Activated CD4-positive, alpha-beta memory T cell treated with anti-CD3 and anti-CD28 coated beads for 36 hours (primary cell): ENCODE data around the gene SLC6A15. TPM values are rescaled to one million over a fixed set of nuclear protein-coding genes. Genes with fewer than 3 reads are reported as not detected.

Experiments used
- CTCF ChIA-PET: fragments of 350-600 bp; sonication (Branson Sonifier 250); formaldehyde crosslinking; loops from one replicate; lab custom pipeline; 2021; ENCODE audit warnings: antibody characterized with exemption, inconsistent platforms; lab: Charles Lee
- POLR2A ChIA-PET: fragments of 350-600 bp; sonication (Branson Sonifier 250); formaldehyde crosslinking; loops from one replicate; lab custom pipeline; 2021; ENCODE audit warnings: antibody characterized with exemption; lab: Charles Lee
- DNase-seq: peaks from one replicate; pipeline ENCODE4 v3.0.0-alpha.2; 2020
- H3K27ac Mint-ChIP-seq: one replicate; pipeline ENCODE4 v1.8.0; 2021; ENCODE audit warnings: mixed read lengths
- H3K27me3 Mint-ChIP-seq: one replicate; pipeline ENCODE4 v1.8.0; 2021; ENCODE audit warnings: mixed read lengths
- H3K36me3 Mint-ChIP-seq: one replicate; pipeline ENCODE4 v1.8.0; 2021; ENCODE audit warnings: mixed read lengths
- H3K4me1 Mint-ChIP-seq: one replicate; pipeline ENCODE4 v1.8.0; 2021; ENCODE audit warnings: low read depth, mixed read lengths
- H3K4me3 Mint-ChIP-seq: one replicate; pipeline ENCODE4 v1.8.0; 2021; ENCODE audit warnings: mild to moderate bottlenecking, mixed read lengths
- H3K9me3 Mint-ChIP-seq: one replicate; pipeline ENCODE4 v1.8.0; 2021; ENCODE audit warnings: mixed read lengths
- intact Hi-C: fragments of 100-400 bp; cut with micrococcal nuclease; formaldehyde crosslinking; loops from one replicate; pipeline ENCODE4 v1.15.1; 2023
- total RNA-seq, 2 experiments: library from RNA; stranded (reverse); gene quantifications; one replicate each; pipeline ENCODE4 v1.2.3, GENCODE V29; 2021

SLC6A15 gene
- total RNA-seq, 2 experiments from 2014 or later = 0.12 to 0.17 TPM

DNA sequence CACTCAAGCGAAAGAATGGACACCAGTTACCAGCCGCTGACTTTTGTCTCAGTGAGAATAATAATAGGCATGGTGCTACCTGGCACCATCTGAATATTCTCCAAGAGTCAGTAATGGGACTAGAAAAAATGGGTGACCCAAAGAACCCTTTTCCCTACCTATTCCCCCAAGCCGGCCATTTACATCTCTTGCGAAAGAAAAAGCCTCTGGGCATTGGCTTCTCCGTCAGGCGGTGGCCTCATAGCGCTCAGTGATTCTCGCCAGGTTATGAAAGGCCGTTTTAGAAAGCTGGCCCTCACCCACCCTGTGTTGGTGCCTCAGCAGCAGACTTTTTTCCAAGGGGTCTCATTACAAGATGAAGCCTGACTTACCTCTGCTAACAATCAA lies 523 bp upstream of the SLC6A15 start:
- no peak overlapping the region for H3K27ac Mint-ChIP-seq
- intact Hi-C loops = loop anchor here (10.0 kb wide), 1 partner anchor 362 kb away; no protein-coding TSS in a partner anchor
- no peaks in the 10 kb centered on the region for H3K36me3 Mint-ChIP-seq
- no peaks in the 10 kb centered on the region for H3K9me3 Mint-ChIP-seq
- peaks cover 13% of the 10 kb centered on the region for H3K4me1 Mint-ChIP-seq
- H3K4me3 Mint-ChIP-seq = no peak overlapping the region
- H3K27me3 Mint-ChIP-seq = peaks cover 35% of the 10 kb centered on the region
- DNase-seq = no peak
- ChIA-PET CTCF (no interaction called here), POLR2A (no interaction called here)

- Mint-ChIP-seq H3K4me3 (peak overlapping the region; percentile 67), H3K27me3 (peaks cover 35% of the 10 kb centered on the region), H3K4me1 (peaks cover 13% of the 10 kb centered on the region), H3K36me3 (no peaks in the 10 kb centered on the region), H3K9me3 (no peaks in the 10 kb centered on the region), H3K27ac (no peak overlapping the region)
- intact Hi-C loops = loop anchor here (10.0 kb wide), 1 partner anchor 363 kb away; no protein-coding TSS in a partner anchor
- CTCF ChIA-PET = interaction anchor here (0.6 kb wide), 1 partner anchor 118 kb away, joined by 3 read pairs; no protein-coding TSS in a partner anchor
- POLR2A ChIA-PET = no interaction called here
- no peak for DNase-seq
Observed at GRCh38 chr12:84911271-84912197, 1.1 kb downstream of the SLC6A15 start.

DNA sequence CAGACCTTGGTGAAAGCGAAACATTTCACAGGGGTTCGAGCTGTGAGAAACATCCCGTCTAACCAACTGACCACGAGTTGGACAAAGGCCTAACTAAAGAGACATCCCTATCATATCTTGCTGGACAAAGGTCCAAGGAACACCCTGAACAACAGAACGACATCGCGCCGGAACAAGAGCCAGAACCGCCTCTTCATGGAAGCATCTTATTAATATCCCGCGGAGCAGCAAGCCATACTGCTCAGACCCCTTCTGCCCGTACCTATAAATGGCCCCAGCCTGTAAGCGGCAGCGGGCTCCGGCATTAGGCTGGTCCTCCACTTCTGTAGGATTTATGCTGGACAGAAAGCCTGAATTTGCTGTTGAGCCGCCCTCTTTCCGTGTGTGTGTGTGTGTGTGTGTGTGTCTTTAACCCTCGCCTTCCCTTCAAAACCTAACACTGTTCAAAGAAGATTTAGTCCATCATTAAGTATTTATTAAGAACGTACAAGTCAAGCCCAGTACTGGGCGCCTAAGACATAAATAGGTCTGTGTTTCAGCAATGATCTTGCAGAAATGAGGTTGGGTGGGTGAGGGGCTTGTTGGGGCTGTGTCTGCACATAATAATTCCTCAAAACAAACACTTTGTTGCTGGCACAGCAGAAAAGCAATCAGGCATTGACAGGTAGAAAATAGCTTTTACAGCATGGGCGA lies 1.9 kb downstream of the SLC6A15 start:
- peaks cover 35% of the 10 kb centered on the region for H3K27me3 Mint-ChIP-seq
- H3K4me1 Mint-ChIP-seq = peaks cover 13% of the 10 kb centered on the region
- H3K27ac Mint-ChIP-seq = no peak overlapping the region
- DNase-seq = no peak
- intact Hi-C loops = loop anchor here (10.0 kb wide), 1 partner anchor 364 kb away; no protein-coding TSS in a partner anchor
- H3K36me3 Mint-ChIP-seq = no peaks in the 10 kb centered on the region
- no peaks in the 10 kb centered on the region for H3K9me3 Mint-ChIP-seq
- CTCF ChIA-PET = interaction anchor here (0.6 kb wide), 1 partner anchor 119 kb away, joined by 3 read pairs; no protein-coding TSS in a partner anchor
- POLR2A ChIA-PET = no interaction called here
- H3K4me3 Mint-ChIP-seq = peak overlapping the region; percentile 67

DNA sequence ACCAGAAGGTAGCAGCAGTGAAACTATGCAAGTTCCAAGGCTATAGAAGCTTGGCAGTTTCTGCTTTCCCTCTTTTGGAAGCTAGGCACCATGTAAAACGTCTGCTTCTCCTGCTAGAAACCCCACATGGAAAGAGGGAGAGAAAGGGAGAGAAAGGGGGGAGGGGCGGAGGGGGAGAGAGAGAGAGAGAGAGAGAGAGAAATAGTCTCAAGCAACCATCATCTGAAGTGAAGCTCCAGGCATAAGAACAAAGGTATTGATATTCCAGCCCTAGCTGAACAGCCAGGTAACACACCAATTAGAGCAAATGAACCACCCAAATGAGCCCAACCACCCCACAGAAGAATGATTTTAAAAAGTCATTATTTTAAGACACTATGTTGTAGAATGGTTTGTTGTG lies 8.5 kb downstream of the SLC6A15 start:
- Mint-ChIP-seq H3K9me3 (no peaks in the 10 kb centered on the region), H3K27me3 (peaks cover under 1% of the 10 kb centered on the region), H3K36me3 (no peaks in the 10 kb centered on the region), H3K27ac (no peak overlapping the region), H3K4me1 (no peaks in the 10 kb centered on the region), H3K4me3 (no peak overlapping the region)
- intact Hi-C loops = no loop called here
- ChIA-PET POLR2A (no interaction called here), CTCF (interaction anchor here (0.6 kb wide), 1 partner anchor 154 kb away, joined by 3 read pairs; no protein-coding TSS in a partner anchor)
- DNase-seq = no peak

DNA sequence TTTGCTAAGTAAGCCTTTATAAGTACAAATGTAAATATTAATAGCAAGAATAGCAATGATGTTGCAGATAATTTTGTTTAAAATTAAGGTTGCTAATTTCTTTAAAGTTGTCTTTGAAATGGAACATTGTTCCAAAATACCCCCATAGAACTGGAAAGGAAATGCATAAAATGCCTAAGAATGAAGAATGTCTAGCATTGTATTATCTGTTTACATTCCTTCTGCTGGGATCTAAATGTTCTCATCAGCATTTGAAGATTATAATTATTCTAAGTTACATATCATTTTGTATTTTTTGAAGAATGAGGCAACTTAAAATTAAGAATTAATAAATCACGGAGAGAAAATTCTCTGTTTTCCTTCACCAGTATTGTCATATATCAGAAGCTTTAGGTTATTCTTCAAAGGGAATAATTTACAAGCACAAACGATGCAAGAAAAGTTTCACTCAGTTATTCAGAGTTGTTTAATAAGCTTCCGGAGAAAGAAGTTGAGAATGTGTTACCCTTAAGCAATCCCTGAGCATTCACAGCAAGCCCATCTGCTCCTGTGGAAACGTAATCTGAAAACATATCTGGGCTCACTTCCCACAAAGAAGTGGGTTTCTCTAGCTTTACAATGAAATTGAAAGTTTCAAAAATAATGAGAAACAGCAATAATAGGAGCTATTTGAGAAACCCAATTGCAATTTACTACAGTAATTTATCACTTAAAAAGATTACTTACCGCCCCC lies 21.3 kb downstream of the SLC6A15 start:
- CTCF ChIA-PET = no interaction called here
- POLR2A ChIA-PET = no interaction called here
- Mint-ChIP-seq H3K36me3 (no peaks in the 10 kb centered on the region), H3K9me3 (no peaks in the 10 kb centered on the region), H3K4me3 (no peak overlapping the region), H3K27me3 (peaks cover 2% of the 10 kb centered on the region), H3K4me1 (no peaks in the 10 kb centered on the region), H3K27ac (no peak overlapping the region)
- no peak for DNase-seq
- intact Hi-C loops = no loop called here

GRCh38 chr12:84889818-84890217 lies 22.8 kb downstream of the SLC6A15 start:
- DNase-seq = no peak

GRCh38 chr12:84888861-84889260 lies 23.7 kb downstream of the SLC6A15 start:
- CTCF ChIA-PET = no interaction called here
- H3K36me3 Mint-ChIP-seq = no peaks in the 10 kb centered on the region
- no peaks in the 10 kb centered on the region for H3K27me3 Mint-ChIP-seq
- no peak overlapping the region for H3K4me3 Mint-ChIP-seq
- H3K4me1 Mint-ChIP-seq = no peaks in the 10 kb centered on the region
- DNase-seq = no peak
- POLR2A ChIA-PET = no interaction called here
- H3K9me3 Mint-ChIP-seq = no peaks in the 10 kb centered on the region
- no peak overlapping the region for H3K27ac Mint-ChIP-seq
- intact Hi-C loops = no loop called here

More at GRCh38 chr12:84889818-84890217, 22.8 kb downstream of the SLC6A15 start:
- Mint-ChIP-seq H3K4me1 (no peaks in the 10 kb centered on the region), H3K36me3 (no peaks in the 10 kb centered on the region), H3K27me3 (no peaks in the 10 kb centered on the region), H3K9me3 (no peaks in the 10 kb centered on the region), H3K27ac (no peak overlapping the region), H3K4me3 (no peak overlapping the region)
- intact Hi-C loops = no loop called here
- CTCF ChIA-PET = no interaction called here
- POLR2A ChIA-PET = no interaction called here

DNA sequence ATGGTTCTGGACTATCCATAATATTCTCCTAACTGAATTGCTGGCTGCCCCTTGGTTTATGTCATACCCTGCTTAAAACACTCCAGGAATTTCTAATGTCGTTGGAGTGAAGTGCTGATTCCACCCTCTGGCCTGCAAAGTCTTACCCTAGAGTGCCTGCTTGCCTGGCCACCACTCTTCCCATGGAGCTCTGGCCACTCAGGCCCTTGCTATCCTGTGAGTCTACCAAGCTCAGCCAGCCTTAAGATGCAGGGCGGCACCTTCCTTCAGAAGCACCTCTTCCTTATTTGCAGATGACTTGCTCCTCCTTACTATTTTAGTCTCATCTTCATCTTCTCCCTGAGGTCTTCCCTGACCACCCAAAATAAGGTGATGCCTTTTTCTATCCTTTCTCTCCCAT lies 35.3 kb downstream of the SLC6A15 start:
- peaks cover 2% of the 10 kb centered on the region for H3K27me3 Mint-ChIP-seq
- H3K9me3 Mint-ChIP-seq = no peaks in the 10 kb centered on the region
- no peak overlapping the region for H3K27ac Mint-ChIP-seq
- H3K36me3 Mint-ChIP-seq = no peaks in the 10 kb centered on the region
- ChIA-PET CTCF (interaction anchor here (1.4 kb wide), 1 partner anchor 152 kb away, joined by 3 read pairs; no protein-coding TSS in a partner anchor), POLR2A (no interaction called here)
- DNase-seq = no peak
- no peak overlapping the region for H3K4me3 Mint-ChIP-seq
- no peaks in the 10 kb centered on the region for H3K4me1 Mint-ChIP-seq
- intact Hi-C loops = loop anchor here (10.0 kb wide), 1 partner anchor 1047 kb away; no protein-coding TSS in a partner anchor

DNA sequence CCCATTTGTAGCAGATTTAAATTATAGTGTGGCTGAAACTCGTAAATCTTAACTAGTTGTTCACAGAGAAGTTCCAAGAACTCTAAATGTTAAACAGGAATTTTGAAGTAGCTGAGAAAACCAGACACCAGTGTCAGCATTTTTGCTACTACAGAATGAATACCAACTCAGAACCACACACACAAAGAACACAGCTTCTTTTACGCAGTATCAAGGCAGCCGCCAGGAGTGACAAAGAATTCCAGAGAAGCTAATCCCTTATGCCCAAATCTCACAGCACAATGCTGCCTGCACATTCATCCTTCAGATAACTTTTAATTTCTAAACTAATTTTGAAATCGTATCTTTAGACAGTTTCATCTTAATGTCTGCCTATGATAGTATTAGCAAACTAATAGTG lies 37.4 kb downstream of the SLC6A15 start:
- Mint-ChIP-seq H3K9me3 (no peaks in the 10 kb centered on the region), H3K4me3 (no peak overlapping the region), H3K27me3 (peaks cover 2% of the 10 kb centered on the region), H3K27ac (no peak overlapping the region), H3K4me1 (no peaks in the 10 kb centered on the region), H3K36me3 (no peaks in the 10 kb centered on the region)
- ChIA-PET CTCF (interaction anchor here (0.7 to 4.4 kb wide), 15 partner anchors 8 to 1045 kb away, joined by 3 to 116 read pairs (median 6); partner anchors contain the start of genes LRRIQ1 and TSPAN19), POLR2A (no interaction called here)
- intact Hi-C loops = loop anchor here (10.0 kb wide), 1 partner anchor 1050 kb away; no protein-coding TSS in a partner anchor
- DNase-seq = no peak

- intact Hi-C loops = loop anchor here (1.0 to 10.0 kb wide), 4 partner anchors 155 to 1050 kb away; partner anchors contain the start of gene NTS
- H3K27ac Mint-ChIP-seq = no peak overlapping the region
- POLR2A ChIA-PET = no interaction called here
- no peaks in the 10 kb centered on the region for H3K4me1 Mint-ChIP-seq
- no peak for DNase-seq
- H3K4me3 Mint-ChIP-seq = no peak overlapping the region
- H3K36me3 Mint-ChIP-seq = no peaks in the 10 kb centered on the region
- peaks cover 2% of the 10 kb centered on the region for H3K27me3 Mint-ChIP-seq
- H3K9me3 Mint-ChIP-seq = no peaks in the 10 kb centered on the region
- CTCF ChIA-PET = interaction anchor here (0.7 to 4.4 kb wide), 15 partner anchors 8 to 1046 kb away, joined by 3 to 116 read pairs (median 6); partner anchors contain the start of genes LRRIQ1 and TSPAN19
Observed at GRCh38 chr12:84874825-84875139, 37.8 kb downstream of the SLC6A15 start.

DNA sequence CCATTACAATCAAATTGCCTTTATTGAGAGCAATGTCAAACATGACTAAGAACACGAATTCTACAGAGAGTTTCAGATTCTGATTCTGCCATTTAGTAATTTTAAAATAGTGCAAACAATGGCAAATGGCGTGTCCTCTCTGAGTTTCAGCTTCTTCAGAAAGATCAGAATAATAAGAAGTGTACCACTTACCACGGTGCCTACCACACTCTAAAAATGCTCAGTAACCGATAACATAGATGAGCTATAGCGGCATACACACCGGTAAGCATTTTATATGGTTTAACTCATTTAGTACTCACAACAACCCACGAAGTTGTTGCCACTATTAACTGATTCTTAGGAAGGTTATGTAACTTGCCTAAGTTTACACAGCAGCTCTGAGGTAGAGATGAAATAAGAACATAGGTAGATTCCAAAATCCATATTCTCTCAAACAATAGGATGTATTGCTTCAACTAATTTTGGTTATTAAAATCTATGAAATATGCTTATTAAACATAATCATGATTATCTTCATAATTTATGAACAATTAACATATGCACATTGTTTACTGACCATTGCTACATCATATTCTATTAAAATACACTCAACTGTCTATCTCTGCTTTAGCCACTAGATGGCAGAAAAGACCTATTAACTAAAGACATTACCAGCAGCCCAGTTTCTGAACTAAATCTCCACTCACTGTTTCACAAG lies 38.3 kb downstream of the SLC6A15 start:
- no peaks in the 10 kb centered on the region for H3K36me3 Mint-ChIP-seq
- CTCF ChIA-PET = interaction anchor here (0.8 to 4.4 kb wide), 13 partner anchors 9 to 1046 kb away, joined by 3 to 116 read pairs (median 6); partner anchors contain the start of genes LRRIQ1 and TSPAN19
- H3K9me3 Mint-ChIP-seq = no peaks in the 10 kb centered on the region
- no peak for DNase-seq
- H3K27me3 Mint-ChIP-seq = peaks cover 2% of the 10 kb centered on the region
- intact Hi-C loops = loop anchor here (1.0 to 10.0 kb wide), 4 partner anchors 155 to 1051 kb away; partner anchors contain the start of gene NTS
- POLR2A ChIA-PET = no interaction called here
- H3K4me3 Mint-ChIP-seq = no peak overlapping the region
- no peaks in the 10 kb centered on the region for H3K4me1 Mint-ChIP-seq
- no peak overlapping the region for H3K27ac Mint-ChIP-seq
